ENCODE measurements around the gene TBX15.

TBX15 gene

DNA sequence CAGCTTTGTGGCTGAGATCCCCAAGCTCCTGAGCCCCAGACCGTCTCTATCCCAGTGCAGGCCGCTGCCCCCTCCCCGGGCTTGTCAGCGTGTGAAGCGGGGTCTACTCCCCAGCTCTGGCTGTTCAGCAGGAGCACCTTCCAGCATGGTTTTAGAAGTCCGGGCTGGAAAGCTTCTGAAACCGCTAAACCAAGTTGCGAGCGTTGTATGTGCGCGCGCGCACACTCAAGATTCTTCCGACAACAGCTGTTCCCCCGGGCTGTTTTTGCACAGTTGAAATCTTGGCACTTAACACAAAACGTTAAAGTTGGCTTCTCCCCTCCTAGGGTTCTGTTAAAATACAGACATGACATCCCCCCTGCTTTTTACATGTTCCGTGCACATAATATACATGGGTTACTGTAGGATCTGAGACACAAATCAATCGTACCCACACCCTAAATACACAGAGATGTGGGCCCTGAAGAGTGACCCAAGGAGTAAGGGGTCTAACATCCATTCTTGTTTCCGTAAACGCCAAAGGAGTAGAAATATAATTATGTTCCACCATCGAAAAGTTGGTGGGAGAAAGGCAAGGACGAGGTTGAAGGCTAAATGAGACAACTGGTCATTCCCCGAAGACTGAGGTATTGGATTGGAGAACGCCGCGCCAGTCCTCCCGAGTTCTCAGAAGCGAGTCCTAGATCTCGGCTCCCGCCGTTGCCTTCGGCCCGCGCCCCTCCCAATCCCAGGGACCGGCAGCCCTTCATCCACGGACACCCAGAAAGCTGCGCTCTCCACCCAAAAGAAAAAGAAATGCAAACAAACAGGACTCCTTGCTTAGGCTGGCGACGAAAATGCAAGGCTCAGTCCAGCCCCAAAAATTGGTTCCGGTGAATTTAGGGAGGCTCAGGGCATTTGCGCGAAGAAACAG lies 1.3 kb downstream of the TBX15 start:
- in situ Hi-C loops (cut with HindIII; ENCODE audit: low sequenced_read_pairs): no loop called here
- TF ChIP-seq, protein P1, sequence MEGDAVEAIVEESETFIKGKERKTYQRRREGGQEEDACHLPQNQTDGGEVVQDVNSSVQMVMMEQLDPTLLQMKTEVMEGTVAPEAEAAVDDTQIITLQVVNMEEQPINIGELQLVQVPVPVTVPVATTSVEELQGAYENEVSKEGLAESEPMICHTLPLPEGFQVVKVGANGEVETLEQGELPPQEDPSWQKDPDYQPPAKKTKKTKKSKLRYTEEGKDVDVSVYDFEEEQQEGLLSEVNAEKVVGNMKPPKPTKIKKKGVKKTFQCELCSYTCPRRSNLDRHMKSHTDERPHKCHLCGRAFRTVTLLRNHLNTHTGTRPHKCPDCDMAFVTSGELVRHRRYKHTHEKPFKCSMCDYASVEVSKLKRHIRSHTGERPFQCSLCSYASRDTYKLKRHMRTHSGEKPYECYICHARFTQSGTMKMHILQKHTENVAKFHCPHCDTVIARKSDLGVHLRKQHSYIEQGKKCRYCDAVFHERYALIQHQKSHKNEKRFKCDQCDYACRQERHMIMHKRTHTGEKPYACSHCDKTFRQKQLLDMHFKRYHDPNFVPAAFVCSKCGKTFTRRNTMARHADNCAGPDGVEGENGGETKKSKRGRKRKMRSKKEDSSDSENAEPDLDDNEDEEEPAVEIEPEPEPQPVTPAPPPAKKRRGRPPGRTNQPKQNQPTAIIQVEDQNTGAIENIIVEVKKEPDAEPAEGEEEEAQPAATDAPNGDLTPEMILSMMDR (IDR thresholded peaks at IDR 0.05; ENCODE audit: low read depth, low read length, missing control alignments): no peak
- H3K4me3 ChIP-seq (ENCODE audit: low read depth, low read length): peak overlapping the region; percentile 39

DNA sequence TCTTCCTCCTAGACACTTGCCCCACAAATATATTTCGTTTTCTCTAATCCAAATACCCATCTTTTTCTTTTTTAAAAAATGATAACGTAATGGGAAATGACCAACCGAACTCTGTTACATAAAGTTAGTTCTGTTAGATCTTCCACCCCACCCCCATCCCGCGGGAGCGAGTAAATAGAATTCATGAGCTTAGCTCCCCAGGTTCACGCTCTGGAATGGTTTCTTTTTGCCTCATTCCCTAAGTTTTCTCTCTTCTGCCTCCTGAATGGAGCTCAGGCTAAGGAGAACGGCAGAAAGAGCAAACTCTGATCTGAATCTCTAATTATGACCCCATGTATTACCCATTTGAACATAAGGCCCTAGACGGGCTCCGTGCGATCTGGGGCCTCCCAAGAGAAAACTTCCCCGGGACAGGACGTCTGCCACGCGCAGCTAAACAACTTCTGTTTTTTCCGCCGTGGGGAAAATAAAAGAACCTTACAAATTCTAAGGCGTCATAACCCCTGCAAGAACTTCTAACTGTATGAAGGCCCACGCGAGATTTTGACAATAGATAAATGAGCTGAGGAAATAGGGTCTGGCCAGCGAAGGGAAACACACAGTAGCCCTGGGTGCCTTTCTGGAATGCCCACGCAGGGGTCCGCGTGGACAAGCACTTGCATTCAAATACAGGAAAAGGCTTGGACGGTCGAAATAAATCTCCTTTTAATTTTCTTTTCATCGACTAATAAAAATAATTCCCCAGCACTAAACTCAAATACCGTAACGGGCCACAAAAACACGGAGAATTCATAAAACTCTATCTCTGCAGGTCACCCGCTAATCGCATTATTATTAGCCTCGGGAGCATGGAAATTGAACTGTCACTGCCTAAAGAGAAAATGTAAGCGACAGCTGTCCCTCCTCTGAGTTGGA lies 2.2 kb downstream of the TBX15 start:
- TF ChIP-seq, protein P1 (IDR thresholded peaks at IDR 0.05; ENCODE audit: low read depth, low read length, missing control alignments): no peak
- peak overlapping the region; percentile 39 for H3K4me3 ChIP-seq (ENCODE audit: low read depth, low read length)
- in situ Hi-C loops (cut with HindIII; ENCODE audit: low sequenced_read_pairs): no loop called here
- DNase-seq (ENCODE audit: low read depth): no peak

More for the DNA sequence above, 1.3 kb downstream of the TBX15 start:
- no peak for DNase-seq (ENCODE audit: low read depth)

DNA sequence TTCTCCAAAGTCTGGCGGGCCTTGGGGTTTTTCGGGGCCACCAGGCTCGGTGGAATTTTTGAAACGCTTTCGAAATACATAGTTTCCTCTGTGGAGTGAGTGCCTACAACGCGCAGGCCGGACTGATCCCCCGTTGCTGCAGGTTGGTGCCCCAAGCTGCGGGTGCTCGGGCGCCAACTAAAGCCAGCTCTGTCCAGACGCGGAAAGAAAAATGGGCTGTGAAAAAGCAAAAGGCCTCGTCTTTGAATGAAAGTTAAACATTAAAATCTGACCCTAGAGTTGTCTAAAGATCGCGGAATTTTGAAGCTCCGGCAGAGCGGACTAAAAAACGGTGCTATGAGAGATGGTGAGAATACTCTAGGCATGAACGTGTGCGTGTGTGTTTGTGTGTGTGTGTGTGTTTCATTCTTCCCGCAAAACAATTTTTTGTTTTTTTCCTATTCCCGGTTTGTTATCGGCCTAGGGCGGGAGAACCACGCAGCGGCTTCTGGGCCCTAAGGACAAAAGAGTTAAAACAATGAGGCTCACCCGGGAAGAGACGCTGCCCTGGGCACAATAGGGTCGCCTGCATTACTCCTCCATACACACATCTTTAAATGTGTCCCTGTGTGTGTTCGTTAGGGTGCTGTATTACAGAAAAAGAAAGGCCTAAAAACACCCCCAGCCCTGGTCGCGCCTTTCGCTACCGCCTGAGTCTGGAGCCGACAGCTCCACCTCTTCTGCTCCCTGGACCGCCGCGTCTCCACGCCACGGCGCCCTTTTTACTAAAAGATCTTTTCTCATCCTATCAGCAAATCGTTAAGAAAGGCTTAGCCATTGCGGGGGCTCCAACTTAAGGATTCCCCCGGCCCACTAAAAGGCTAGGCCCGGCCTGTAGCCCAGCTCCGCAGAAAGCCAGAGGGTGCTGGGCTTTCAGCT lies 3.2 kb downstream of the TBX15 start:
- in situ Hi-C loops (cut with HindIII; ENCODE audit: low sequenced_read_pairs): no loop called here
- no peak for DNase-seq (ENCODE audit: low read depth)
- TF ChIP-seq, protein P1 (IDR thresholded peaks at IDR 0.05; ENCODE audit: low read depth, low read length, missing control alignments): no peak
- peak overlapping the region; percentile 39 for H3K4me3 ChIP-seq (ENCODE audit: low read depth, low read length)

DNA sequence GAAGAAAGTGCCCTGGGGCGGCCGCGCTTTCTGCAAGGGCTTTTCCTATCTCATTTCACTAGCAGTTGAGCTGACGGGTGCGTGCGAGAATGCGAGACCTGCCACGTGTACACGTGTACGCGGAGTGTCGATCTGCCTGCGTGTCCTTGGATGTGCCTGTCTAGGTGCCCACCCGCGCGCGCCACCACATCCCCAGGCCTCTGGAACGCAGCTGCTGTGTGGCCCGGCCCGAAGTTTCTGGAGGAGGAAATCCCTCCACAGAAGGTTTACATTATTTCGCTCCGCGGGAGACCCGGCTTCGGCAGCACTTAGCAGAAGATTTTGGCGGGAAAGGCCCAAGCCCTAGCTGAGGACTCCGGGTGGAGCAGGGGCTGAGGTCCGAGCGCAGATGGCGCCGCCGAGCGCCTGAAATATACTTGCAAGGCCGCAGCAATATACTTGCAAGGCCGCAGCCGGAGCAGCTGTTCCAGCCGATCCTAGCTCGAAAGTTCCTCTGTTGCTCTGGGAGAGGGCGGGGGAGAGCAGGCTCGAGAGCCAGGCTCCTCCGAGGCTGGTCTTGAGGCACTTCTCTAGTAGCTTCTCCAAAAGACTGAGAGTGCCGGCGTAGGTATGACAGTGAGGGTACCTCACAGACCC lies 3.9 kb downstream of the TBX15 start:
- TF ChIP-seq, protein P1 (IDR thresholded peaks at IDR 0.05; ENCODE audit: low read depth, low read length, missing control alignments): no peak
- DNase-seq (ENCODE audit: low read depth): no peak
- in situ Hi-C loops (cut with HindIII; ENCODE audit: low sequenced_read_pairs): no loop called here
- H3K4me3 ChIP-seq (ENCODE audit: low read depth, low read length): no peak overlapping the region

DNA sequence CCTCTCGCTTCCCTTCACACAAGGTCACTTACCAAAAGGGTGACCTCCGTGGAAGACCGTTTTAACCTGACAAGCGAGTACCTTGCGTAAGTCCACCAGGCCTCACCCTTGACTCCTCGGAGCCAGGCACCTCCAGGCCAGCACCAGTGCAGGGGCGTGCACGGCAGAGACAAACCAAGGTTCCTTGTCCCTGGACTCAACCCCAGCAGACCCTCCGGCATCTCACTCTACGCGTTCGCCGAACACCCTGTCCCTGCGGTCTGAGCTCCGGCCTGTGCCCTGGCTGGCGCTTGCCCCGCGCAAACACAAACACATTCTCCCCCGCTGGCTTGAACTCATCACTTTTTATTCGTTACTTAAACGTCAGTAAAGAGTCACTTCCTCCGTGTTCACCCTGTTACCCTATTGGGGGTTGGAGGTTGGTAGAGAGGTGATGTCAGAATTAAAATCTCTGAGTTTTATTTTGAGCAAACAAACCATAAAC lies 4.5 kb downstream of the TBX15 start:
- TF ChIP-seq, protein P1 (IDR thresholded peaks at IDR 0.05; ENCODE audit: low read depth, low read length, missing control alignments): no peak
- DNase-seq (ENCODE audit: low read depth): no peak
- H3K4me3 ChIP-seq (ENCODE audit: low read depth, low read length): no peak overlapping the region
- in situ Hi-C loops (cut with HindIII; ENCODE audit: low sequenced_read_pairs): no loop called here

Measured in astrocyte of the cerebellum (primary cell).